Measurements from ENCODE around the gene C20orf96. TPM values are rescaled to one million over a fixed set of nuclear protein-coding genes. Genes with fewer than 3 reads are reported as not detected.
A peak's percentile ranks its signal among the peaks of the same experiment; 100 is the strongest.
"Not testable (repeated sequence)": the region's sequence is repeated elsewhere in the genome, so short reads cannot be mapped to it uniquely, and the experiment has no call there.

The C20orf96 gene, protein sequence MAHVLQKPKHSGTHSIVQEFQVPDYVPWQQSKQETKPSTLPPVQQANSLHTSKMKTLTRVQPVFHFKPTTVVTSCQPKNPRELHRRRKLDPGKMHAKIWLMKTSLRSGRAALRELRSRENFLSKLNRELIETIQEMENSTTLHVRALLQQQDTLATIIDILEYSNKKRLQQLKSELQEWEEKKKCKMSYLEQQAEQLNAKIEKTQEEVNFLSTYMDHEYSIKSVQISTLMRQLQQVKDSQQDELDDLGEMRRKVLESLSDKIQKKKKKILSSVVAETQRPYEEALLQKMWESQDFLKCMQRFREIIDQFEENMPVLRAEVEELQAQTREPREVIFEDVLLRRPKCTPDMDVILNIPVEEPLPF
- total RNA-seq = 1 to 10 TPM; 1.7 to 2.6 (median 2.3) TPM

DNA sequence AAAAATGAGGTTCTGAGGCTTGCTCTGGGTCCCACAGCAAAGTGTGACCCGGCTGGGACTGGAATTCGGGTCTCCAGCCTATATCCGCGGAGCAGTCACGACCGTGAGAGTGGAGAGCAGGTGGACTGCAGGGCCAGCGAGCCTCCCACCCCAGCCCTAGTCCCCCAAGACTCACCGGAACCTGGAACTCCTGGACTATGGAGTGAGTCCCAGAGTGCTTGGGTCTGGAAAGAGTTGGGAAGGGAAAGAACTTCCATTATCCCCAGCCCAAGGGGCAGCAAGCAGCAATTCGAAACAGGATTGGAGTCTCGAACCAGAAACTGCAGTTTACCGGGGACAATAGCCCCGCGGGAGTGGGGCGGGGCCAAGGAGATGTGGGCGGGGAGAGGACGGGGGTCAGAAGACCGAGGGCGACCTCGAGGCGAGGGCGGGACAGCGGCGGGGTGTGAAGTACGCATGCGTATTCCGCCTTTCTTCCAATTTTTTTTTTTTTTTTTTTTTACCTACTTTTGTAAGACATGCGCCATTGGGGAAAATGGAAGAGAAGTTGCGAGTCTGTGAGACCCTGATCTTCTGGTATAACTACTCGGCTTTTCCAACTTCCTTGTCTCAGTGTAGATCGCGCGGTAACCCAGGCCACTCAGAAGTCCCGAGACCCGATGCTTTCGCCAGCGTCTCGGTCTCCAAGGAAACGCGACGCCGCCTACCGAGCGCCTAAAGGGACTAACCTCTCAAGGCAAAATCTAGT lies at the start of gene C20orf96:
Gene C20orf96 (minus strand): TSS at position 667 of the 748 bp plus-strand sequence. CDS start 140 bp downstream, at position 527.
- no peaks in the 10 kb centered on the region for H3K27me3 ChIP-seq
- peak; percentile 97 for DNase-seq (ENCODE audit: extremely low spot score)
- peaks cover 9 to 23% (median 19%) of the 10 kb centered on the region in 4 donors for H3K4me1 ChIP-seq
- H3K36me3 ChIP-seq = no peaks in the 10 kb centered on the region
- peak within 1 kb of the TSS; percentile 63 to 67 (median 65) for H3K4me3 ChIP-seq
- 2% methylated on average over 43 of the region's 43 CpGs for WGBS
- H3K9me3 ChIP-seq = no peaks in the 10 kb centered on the region
- peak within 1 kb of the TSS; percentile 74 to 84 (median 79) for H3K27ac ChIP-seq (replicated peaks in 1 of 4)
- no peak for TF ChIP-seq EP300 (IDR thresholded peaks at IDR 0.05)
- TF ChIP-seq, protein P1, sequence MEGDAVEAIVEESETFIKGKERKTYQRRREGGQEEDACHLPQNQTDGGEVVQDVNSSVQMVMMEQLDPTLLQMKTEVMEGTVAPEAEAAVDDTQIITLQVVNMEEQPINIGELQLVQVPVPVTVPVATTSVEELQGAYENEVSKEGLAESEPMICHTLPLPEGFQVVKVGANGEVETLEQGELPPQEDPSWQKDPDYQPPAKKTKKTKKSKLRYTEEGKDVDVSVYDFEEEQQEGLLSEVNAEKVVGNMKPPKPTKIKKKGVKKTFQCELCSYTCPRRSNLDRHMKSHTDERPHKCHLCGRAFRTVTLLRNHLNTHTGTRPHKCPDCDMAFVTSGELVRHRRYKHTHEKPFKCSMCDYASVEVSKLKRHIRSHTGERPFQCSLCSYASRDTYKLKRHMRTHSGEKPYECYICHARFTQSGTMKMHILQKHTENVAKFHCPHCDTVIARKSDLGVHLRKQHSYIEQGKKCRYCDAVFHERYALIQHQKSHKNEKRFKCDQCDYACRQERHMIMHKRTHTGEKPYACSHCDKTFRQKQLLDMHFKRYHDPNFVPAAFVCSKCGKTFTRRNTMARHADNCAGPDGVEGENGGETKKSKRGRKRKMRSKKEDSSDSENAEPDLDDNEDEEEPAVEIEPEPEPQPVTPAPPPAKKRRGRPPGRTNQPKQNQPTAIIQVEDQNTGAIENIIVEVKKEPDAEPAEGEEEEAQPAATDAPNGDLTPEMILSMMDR (IDR thresholded peaks at IDR 0.05) = peak; percentile 24 to 62 (median 26)
- peak; percentile 9 to 47 for TF ChIP-seq POLR2AphosphoS5 (IDR thresholded peaks at IDR 0.05)
- no peak for TF ChIP-seq POLR2A (IDR thresholded peaks at IDR 0.05; ENCODE audit: low read depth)
- intact Hi-C loops (cut with DNase I) = no loop called here

DNA sequence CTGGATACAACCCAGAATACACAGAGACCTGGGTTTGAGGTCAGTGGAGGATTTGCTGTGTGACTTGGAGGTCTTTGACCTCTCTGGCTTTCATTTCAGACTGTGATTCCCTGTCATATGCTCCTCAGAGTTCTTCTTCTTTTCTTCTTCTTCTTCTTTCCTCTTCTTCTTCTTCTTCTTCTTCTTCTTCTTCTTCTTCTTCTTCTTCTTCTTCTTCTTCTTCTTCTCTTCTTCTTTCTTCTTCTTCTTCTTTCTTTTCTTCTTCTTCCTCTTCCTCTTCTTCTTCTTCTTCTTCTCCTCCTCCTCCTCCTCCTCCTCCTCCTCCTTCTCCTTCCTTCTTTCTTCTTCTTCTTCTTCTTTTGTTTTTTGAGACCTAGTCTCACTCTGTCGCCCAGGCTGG lies 45.5 kb upstream of the C20orf96 start:
- 92% methylated on average over 1 of the region's 1 CpG for WGBS
- H3K9me3 ChIP-seq; H3K4me1 ChIP-seq; H3K27me3 ChIP-seq; intact Hi-C loops (cut with DNase I); DNase-seq (ENCODE audit: extremely low spot score); H3K27ac ChIP-seq (replicated peaks in 1 of 4); H3K4me3 ChIP-seq; H3K36me3 ChIP-seq: not testable (repeated sequence)

DNA sequence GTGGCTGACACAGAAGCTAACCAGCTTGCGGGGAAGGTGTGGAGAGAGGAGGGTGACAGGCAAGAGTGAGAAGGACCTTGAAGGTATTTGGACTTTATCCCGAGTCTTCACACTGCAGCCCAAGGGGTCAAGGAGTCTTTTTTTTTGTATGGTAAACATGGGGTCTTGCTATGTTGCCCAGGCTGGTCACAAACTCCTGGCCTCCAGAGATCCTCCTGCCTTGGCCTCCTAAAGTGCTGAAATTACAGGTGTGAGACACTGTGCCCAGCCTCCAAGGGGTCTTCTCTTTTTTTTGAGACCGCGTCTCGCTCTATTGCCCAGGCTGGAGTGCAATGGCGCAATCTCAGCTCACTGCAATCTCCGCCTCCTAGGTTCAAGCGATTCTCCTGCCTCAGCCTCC lies 44.0 kb upstream of the C20orf96 start:
- TF ChIP-seq EP300 (IDR thresholded peaks at IDR 0.05) = no peak
- TF ChIP-seq POLR2A (IDR thresholded peaks at IDR 0.05; ENCODE audit: low read depth) = no peak
- TF ChIP-seq, protein P1 (IDR thresholded peaks at IDR 0.05) = no peak
- no peak for TF ChIP-seq POLR2AphosphoS5 (IDR thresholded peaks at IDR 0.05)
- no peaks in the 10 kb centered on the region for H3K9me3 ChIP-seq
- WGBS = 94% methylated on average over 8 of the region's 8 CpGs
- no peak overlapping the region for H3K4me3 ChIP-seq
- H3K27ac ChIP-seq (replicated peaks in 1 of 4) = no peak overlapping the region
- intact Hi-C loops (cut with DNase I) = loop anchor here (5.0 kb wide), 1 partner anchor 127 kb away; no protein-coding TSS in a partner anchor
- peaks cover 0 to 8% (median 0%) of the 10 kb centered on the region in 4 donors for H3K36me3 ChIP-seq
- no peaks in the 10 kb centered on the region for H3K27me3 ChIP-seq
- H3K4me1 ChIP-seq = peaks cover 3 to 18% (median 12%) of the 10 kb centered on the region in 4 donors
- no peak for DNase-seq (ENCODE audit: extremely low spot score)

DNA sequence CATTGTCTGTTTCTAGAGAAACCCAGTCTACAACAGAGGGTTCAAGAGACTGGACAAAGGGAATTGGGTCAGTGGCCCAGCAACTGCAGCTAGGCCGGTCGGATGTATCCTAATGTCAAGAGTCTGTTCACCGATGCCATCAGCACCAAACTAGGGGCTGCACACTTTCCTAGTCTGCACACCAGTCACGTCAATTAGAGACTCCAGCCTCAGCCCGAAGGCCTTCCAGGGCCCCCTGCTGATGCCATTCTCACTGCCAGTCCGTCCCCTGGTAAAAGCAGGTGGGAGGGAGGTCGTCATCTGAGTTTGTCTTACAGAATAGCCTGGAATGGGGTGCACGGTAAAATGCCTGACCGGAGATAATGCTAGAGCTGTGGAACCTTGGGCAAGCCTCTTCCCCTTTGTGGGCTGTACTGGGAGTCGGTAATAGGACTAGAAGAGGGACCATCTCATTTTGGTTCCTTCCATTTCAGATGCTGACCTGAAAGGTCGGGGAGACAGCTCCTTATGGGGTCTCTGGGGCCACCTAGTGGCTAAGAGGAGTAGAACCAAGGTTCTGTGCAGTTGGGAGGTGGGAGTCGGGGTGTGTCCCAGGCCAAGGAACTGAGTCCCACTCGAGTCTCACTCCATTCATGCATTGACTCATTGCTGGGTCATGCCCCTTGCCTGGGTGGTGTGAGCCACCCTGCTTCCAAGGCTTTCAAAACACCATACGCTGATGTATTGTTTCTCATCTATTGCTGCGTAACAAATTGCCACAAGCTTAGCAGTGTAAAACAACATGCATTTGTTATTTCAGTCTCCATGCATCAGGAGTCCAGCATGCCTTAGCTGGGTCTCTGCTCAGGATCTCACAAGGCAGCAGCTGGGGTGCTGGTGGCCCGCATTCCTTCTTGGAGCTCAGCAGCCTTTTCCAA lies 39.9 kb upstream of the C20orf96 start:
- Histone ChIP-seq H3K27me3 (no peaks in the 10 kb centered on the region), H3K4me1 (peaks cover 11 to 56% (median 48%) of the 10 kb centered on the region in 4 donors), H3K27ac (replicated peaks in 1 of 4) (peak overlapping the region; percentile 7 to 98 (median 97)), H3K4me3 (no peak overlapping the region), H3K9me3 (no peaks in the 10 kb centered on the region), H3K36me3 (peaks cover 0 to 8% (median 0%) of the 10 kb centered on the region in 4 donors)
- DNase-seq (ENCODE audit: extremely low spot score) = no peak
- TF ChIP-seq EP300 (IDR thresholded peaks at IDR 0.05) (no peak), POLR2AphosphoS5 (IDR thresholded peaks at IDR 0.05) (no peak), POLR2A (IDR thresholded peaks at IDR 0.05; ENCODE audit: low read depth) (no peak)
- TF ChIP-seq, protein P1 (IDR thresholded peaks at IDR 0.05) = peak; percentile 76 to 86 (median 80)
- intact Hi-C loops (cut with DNase I) = loop anchor here (5.0 kb wide), 1 partner anchor 123 kb away; no protein-coding TSS in a partner anchor
- 51% methylated on average over 15 of the region's 16 CpGs for WGBS

Data from esophagus muscularis mucosa (tissue), 4 donors.